IMR-90 (cell line): Measurements from ENCODE around the gene SSC4D. TPM values are rescaled to one million over a fixed set of nuclear protein-coding genes. Genes with fewer than 3 reads are reported as not detected.
A peak's percentile ranks its signal among the peaks of the same experiment; 100 is the strongest.

Experiments
- ATAC-seq: fragments of 200-7000 bp; cut with Tn5 transposase; 2 replicates; pipeline ENCODE4 v1.9.1; 2020; ENCODE audit warnings: low read depth, mild to moderate bottlenecking, moderate library complexity
- BruUV-seq: library from RNA; stranded (reverse); fragments of 400-500 nt; replicated peaks from 2 replicates; lab custom pipeline; 2021; lab: Mats Ljungman, UMichigan
- CTCF ChIA-PET: fragments of 300-600 bp; formaldehyde crosslinking; extraction: SDS; loops from one replicate; lab custom pipeline; 2021; ENCODE audit warnings: antibody characterized with exemption; lab: Yijun Ruan, JAX
- POLR2A ChIA-PET: fragments of 300-600 bp; sonication (Branson Sonifier 250); formaldehyde crosslinking; loops from one replicate; lab custom pipeline; 2022; ENCODE audit warnings: antibody characterized with exemption; ENCODE audit not compliant: unreplicated experiment; lab: Charles Lee
- DNase-seq: peaks from one replicate; pipeline ENCODE4 v3.0.0; 2013
- H2AFZ ChIP-seq: replicated peaks from 2 replicates; pipeline ENCODE3; 2013; ENCODE audit warnings: low read length, mild to moderate bottlenecking; ENCODE audit not compliant: poor library complexity
- H2AK5ac ChIP-seq: 2 replicates; pipeline ENCODE4 v1.6.1; 2013; ENCODE audit warnings: low read depth, low read length, inconsistent platforms
- H2AK9ac ChIP-seq: replicated peaks from 2 replicates; pipeline ENCODE3; 2013; ENCODE audit warnings: mild to moderate bottlenecking, low read depth, low read length, moderate library complexity; ENCODE audit not compliant: poor library complexity
- H2BK120ac ChIP-seq: 2 replicates; pipeline ENCODE4 v1.6.1; 2013; ENCODE audit warnings: low read depth, low read length, inconsistent platforms
- H2BK15ac ChIP-seq: 3 replicates; pipeline ENCODE4 v1.6.1; 2013; ENCODE audit warnings: low read depth, low read length, inconsistent platforms
- H2BK20ac ChIP-seq: 2 replicates; pipeline ENCODE4 v1.6.1; 2013; ENCODE audit warnings: low read depth, mild to moderate bottlenecking, inconsistent platforms, low read length, moderate library complexity
- H2BK5ac ChIP-seq: 2 replicates; pipeline ENCODE4 v1.6.1; 2013; ENCODE audit warnings: mild to moderate bottlenecking, low read depth, low read length, inconsistent platforms; ENCODE audit not compliant: poor library complexity, severe bottlenecking
- H3K14ac ChIP-seq: replicated peaks from 2 replicates; pipeline ENCODE4 v1.6.1; 2013; ENCODE audit warnings: low read depth, low read length, inconsistent platforms
- H3K18ac ChIP-seq: 2 replicates; pipeline ENCODE4 v1.6.1; 2013; ENCODE audit warnings: low read depth, low read length, control low read depth
- H3K23ac ChIP-seq: 2 replicates; pipeline ENCODE4 v1.6.1; 2013; ENCODE audit warnings: low read depth, low read length, inconsistent platforms
- H3K27ac ChIP-seq: 2 replicates; pipeline ENCODE4 v1.5.1; 2013; ENCODE audit warnings: mild to moderate bottlenecking, control low read depth, low read length; ENCODE audit not compliant: insufficient read depth
- H3K27me3 ChIP-seq: 2 replicates; pipeline ENCODE4 v1.6.1; 2013; ENCODE audit warnings: low read length; ENCODE audit not compliant: control insufficient read depth, insufficient read depth
- H3K36me3 ChIP-seq: 2 replicates; pipeline ENCODE4 v1.6.1; 2013; ENCODE audit warnings: low read length, mixed read lengths; ENCODE audit not compliant: control insufficient read depth, insufficient read depth
- H3K4ac ChIP-seq: 2 replicates; pipeline ENCODE4 v1.6.1; 2013; ENCODE audit warnings: low read depth, low read length, inconsistent platforms
- H3K4me1 ChIP-seq: 2 replicates; pipeline ENCODE4 v1.6.1; 2013; ENCODE audit warnings: low read length, mixed read lengths; ENCODE audit not compliant: control insufficient read depth, insufficient read depth
- H3K4me2 ChIP-seq: 2 replicates; pipeline ENCODE4 v1.6.1; 2013; ENCODE audit warnings: low read depth, mild to moderate bottlenecking, control low read depth, low read length, moderate library complexity
- H3K4me3 ChIP-seq: 2 replicates; pipeline ENCODE4 v1.5.1; 2013; ENCODE audit warnings: low read depth, mild to moderate bottlenecking, control low read depth, low read length, moderate library complexity; ENCODE audit not compliant: insufficient read depth
- H3K56ac ChIP-seq: 2 replicates; pipeline ENCODE4 v1.6.1; 2013; ENCODE audit warnings: low read length, inconsistent platforms; ENCODE audit not compliant: insufficient read depth; ENCODE audit errors: extremely low read depth
- H3K79me1 ChIP-seq, 2 experiments: 2 replicates each; pipeline ENCODE4 v1.6.1; 2013; ENCODE audit warnings: low read length in 2 of 2, inconsistent platforms in 1 of 2, low read depth in 1 of 2
- H3K9ac ChIP-seq: 2 replicates; pipeline ENCODE4 v1.6.1; 2013; ENCODE audit warnings: low read depth, low read length, control low read depth
- H3K9me1 ChIP-seq: 2 replicates; pipeline ENCODE4 v1.6.1; 2013; ENCODE audit warnings: low read length, inconsistent platforms; ENCODE audit not compliant: insufficient read depth
- H3K9me3 ChIP-seq: 2 replicates; pipeline ENCODE4 v1.6.1; 2013; ENCODE audit warnings: low read length; ENCODE audit not compliant: control insufficient read depth, insufficient read depth
- H4K20me1 ChIP-seq: 2 replicates; pipeline ENCODE4 v1.6.1; 2013; ENCODE audit warnings: low read length, inconsistent platforms; ENCODE audit not compliant: insufficient read depth
- H4K5ac ChIP-seq: 2 replicates; pipeline ENCODE4 v1.6.1; 2013; ENCODE audit warnings: mild to moderate bottlenecking, low read depth, low read length, control low read depth
- H4K8ac ChIP-seq, 2 experiments: 2 replicates each; pipeline ENCODE4 v1.6.1; 2013; ENCODE audit warnings: low read depth in 2 of 2, low read length in 2 of 2, control low read depth in 1 of 2, inconsistent platforms in 1 of 2
- H4K91ac ChIP-seq: 2 replicates; pipeline ENCODE4 v1.6.1; 2013; ENCODE audit warnings: low read depth, low read length, inconsistent platforms; ENCODE audit not compliant: insufficient read depth
- BHLHE40 ChIP-seq: fragments of 150-350 bp; IDR thresholded peaks from 2 replicates; pipeline ENCODE4 v1.6.1; 2016; ENCODE audit warnings: mild to moderate bottlenecking, low read depth, low read length
- CHD1 ChIP-seq: IDR thresholded peaks from 2 replicates; pipeline ENCODE4 v1.6.1; 2012; ENCODE audit warnings: low read depth, low read length, improper control_type of control experiment
- MAZ ChIP-seq: IDR thresholded peaks from 2 replicates; pipeline ENCODE4 v1.6.1; 2012; ENCODE audit warnings: low read depth, mild to moderate bottlenecking, low read length, improper control_type of control experiment, moderate library complexity, borderline replicate concordance
- USF2 ChIP-seq: fragments of 150-350 bp; IDR thresholded peaks from 2 replicates; pipeline ENCODE4 v1.6.1; 2017; ENCODE audit warnings: mild to moderate bottlenecking, antibody characterized with exemption, low read length, low read depth
- WGBS, 2 experiments: methylation state at CpG; one replicate each; pipeline versions ENCODE4 v1.1.5 to v1.1.7; 2013; ENCODE audit warnings: missing lambda C conversion rate in 2 of 2; ENCODE audit not compliant: insufficient read length in 1 of 2; ENCODE audit errors: extremely low coverage in 2 of 2; 5-methylcytosine and 5-hydroxymethylcytosine counted together
- dilution Hi-C: fragments of 300-500 bp; cut with HindIII; formaldehyde crosslinking; loops from one replicate; pipeline ENCODE4 v1.14.3; 2018; ENCODE audit warnings: low sequenced_read_pairs; ENCODE audit not compliant: unreplicated experiment
- in situ Hi-C: fragments of 300-500 bp; cut with MboI; formaldehyde crosslinking; loops from 3 replicates; pipeline ENCODE4 v1.14.3; 2019; ENCODE audit warnings: low sequenced_read_pairs, inconsistent platforms, mixed read lengths
- intact Hi-C: fragments of 100-400 bp; cut with micrococcal nuclease; formaldehyde crosslinking; loops from 2 replicates; pipeline ENCODE4 v1.10.0; 2022
- polyA plus RNA-seq, 3 experiments: library from polyadenylated mRNA; depleted of rRNA; stranded (reverse); fragments of >200 nt; gene quantifications; 2 replicates each; pipeline ENCODE4 v1.2.3, GENCODE V29; 2012; ENCODE audit warnings: low replicate concordance in 1 of 3
- total RNA-seq: library from RNA; depleted of rRNA; stranded (reverse); fragments of >200 nt; gene quantifications from 2 replicates; pipeline ENCODE4 v1.2.3, GENCODE V29; 2012

The SSC4D gene
- total and polyA plus RNA-seq, 2 of the 4 experiments (the other 2 are of a cell fraction): 0.36 to 0.70 TPM

GRCh38 chr7:76343294-76343930 is 66.1 kb downstream of the SSC4D start:
- Histone ChIP-seq H3K9me3 (no peaks in the 10 kb centered on the region), H4K91ac (no peak overlapping the region), H3K79me1 (peaks cover 20 to 82% of the 10 kb centered on the region in 2 experiments), H2BK20ac (no peak overlapping the region), H3K9me1 (peaks cover 34% of the 10 kb centered on the region), H4K5ac (no peak overlapping the region), H2BK120ac (no peak overlapping the region), H3K4me1 (peaks cover 17% of the 10 kb centered on the region), H3K18ac (no peak overlapping the region), H3K9ac (no peak overlapping the region), H2AK9ac (no peak overlapping the region), H2BK15ac (no peak overlapping the region), H4K20me1 (peaks cover 98% of the 10 kb centered on the region), H3K4me2 (no peak overlapping the region), H3K27me3 (no peaks in the 10 kb centered on the region), H3K14ac (no peak overlapping the region), H3K56ac (no peak overlapping the region), H3K4me3 (no peak overlapping the region), H3K23ac (no peak overlapping the region), H2AK5ac (no peak overlapping the region), H2AFZ (no peak overlapping the region), H3K36me3 (peaks cover 49% of the 10 kb centered on the region), H4K8ac (no peak overlapping the region), H3K4ac (no peak overlapping the region), H2BK5ac (no peak overlapping the region), H3K27ac (no peak overlapping the region)
- POLR2A ChIA-PET: no interaction called here
- DNase-seq (peak; percentile 59), ATAC-seq (no peak)
- CTCF ChIA-PET: no interaction called here
- TF ChIP-seq USF2 (peak; percentile 64), MAZ (no peak), BHLHE40 (0 out of 2 replicates have a peak, but pooled peaks have one; percentile 21), CHD1 (no peak)
- intact Hi-C loops (no loop called here), in situ Hi-C loops (no loop called here), dilution Hi-C loops (no loop called here)
- BruUV-seq: no TSS peak
- 69% methylated on average over 3 of the region's 6 CpGs; no CpG with 5 or more reads in 1 of the 2 experiments for WGBS, 2 experiments
